ENCODE results near the gene PKN1.

GRCh38 chr19:14391156-14391821 lies 41.8 kb upstream of the PKN1 start:
- TF ChIP-seq CTCF (conservative IDR thresholded peaks at IDR 0.05) (no peak), ZFX (IDR thresholded peaks at IDR 0.05) (no peak)

All from C4-2B (cell line).